Chondrocyte (in vitro differentiated cells): ENCODE data around the gene CBFA2T2. TPM values are rescaled to one million over a fixed set of nuclear protein-coding genes. Genes with fewer than 3 reads are reported as not detected.
"Not testable (repeated sequence)": the region's sequence is repeated elsewhere in the genome, so short reads cannot be mapped to it uniquely, and the experiment has no call there.

Experiments used
- DNase-seq: peaks from one replicate; pipeline ENCODE4 v3.0.0; 2021; ENCODE audit warnings: mixed read lengths, low spot score
- H3K27ac Mint-ChIP-seq: one replicate; pipeline ENCODE4 v1.8.0; 2021; ENCODE audit warnings: mild to moderate bottlenecking, moderate library complexity, mixed read lengths; ENCODE audit not compliant: unreplicated experiment
- H3K27me3 Mint-ChIP-seq: 2 replicates; pipeline ENCODE4 v1.8.0; 2021; ENCODE audit warnings: low read depth, mixed read lengths
- H3K36me3 Mint-ChIP-seq: 2 replicates; pipeline ENCODE4 v1.8.0; 2021; ENCODE audit warnings: low read depth, mixed read lengths
- H3K4me1 Mint-ChIP-seq: 2 replicates; pipeline ENCODE4 v1.8.0; 2021; ENCODE audit warnings: low read depth, mild to moderate bottlenecking, mixed read lengths
- H3K4me3 Mint-ChIP-seq: one replicate; pipeline ENCODE4 v1.8.0; 2021; ENCODE audit warnings: mild to moderate bottlenecking, moderate library complexity, mixed read lengths; ENCODE audit not compliant: unreplicated experiment
- H3K9me3 Mint-ChIP-seq: 2 replicates; pipeline ENCODE4 v1.8.0; 2021; ENCODE audit warnings: low read depth, mixed read lengths
- total RNA-seq: library from RNA; stranded (reverse); gene quantifications from 3 replicates; pipeline ENCODE4 v1.2.1, GENCODE V29; 2021
- TF ChIP-seq, protein P1 (sequence below): fragments of 200-600 bp; sonication (generic); IDR thresholded peaks from 2 replicates; pipeline ENCODE4 v1.5.0; 2021; ENCODE audit warnings: antibody characterized with exemption, mild to moderate bottlenecking, moderate library complexity

CBFA2T2 gene
- total RNA-seq, 1 donor from 2014 or later: 23.5 TPM

- H3K27ac Mint-ChIP-seq, H3K9me3 Mint-ChIP-seq, DNase-seq, H3K4me3 Mint-ChIP-seq, H3K4me1 Mint-ChIP-seq, H3K36me3 Mint-ChIP-seq, H3K27me3 Mint-ChIP-seq: not testable (repeated sequence)
- TF ChIP-seq, protein P1, sequence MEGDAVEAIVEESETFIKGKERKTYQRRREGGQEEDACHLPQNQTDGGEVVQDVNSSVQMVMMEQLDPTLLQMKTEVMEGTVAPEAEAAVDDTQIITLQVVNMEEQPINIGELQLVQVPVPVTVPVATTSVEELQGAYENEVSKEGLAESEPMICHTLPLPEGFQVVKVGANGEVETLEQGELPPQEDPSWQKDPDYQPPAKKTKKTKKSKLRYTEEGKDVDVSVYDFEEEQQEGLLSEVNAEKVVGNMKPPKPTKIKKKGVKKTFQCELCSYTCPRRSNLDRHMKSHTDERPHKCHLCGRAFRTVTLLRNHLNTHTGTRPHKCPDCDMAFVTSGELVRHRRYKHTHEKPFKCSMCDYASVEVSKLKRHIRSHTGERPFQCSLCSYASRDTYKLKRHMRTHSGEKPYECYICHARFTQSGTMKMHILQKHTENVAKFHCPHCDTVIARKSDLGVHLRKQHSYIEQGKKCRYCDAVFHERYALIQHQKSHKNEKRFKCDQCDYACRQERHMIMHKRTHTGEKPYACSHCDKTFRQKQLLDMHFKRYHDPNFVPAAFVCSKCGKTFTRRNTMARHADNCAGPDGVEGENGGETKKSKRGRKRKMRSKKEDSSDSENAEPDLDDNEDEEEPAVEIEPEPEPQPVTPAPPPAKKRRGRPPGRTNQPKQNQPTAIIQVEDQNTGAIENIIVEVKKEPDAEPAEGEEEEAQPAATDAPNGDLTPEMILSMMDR: peak; percentile 96
Measured at GRCh38 chr20:33456916-33457642, 32.8 kb upstream of the CBFA2T2 start.

DNA sequence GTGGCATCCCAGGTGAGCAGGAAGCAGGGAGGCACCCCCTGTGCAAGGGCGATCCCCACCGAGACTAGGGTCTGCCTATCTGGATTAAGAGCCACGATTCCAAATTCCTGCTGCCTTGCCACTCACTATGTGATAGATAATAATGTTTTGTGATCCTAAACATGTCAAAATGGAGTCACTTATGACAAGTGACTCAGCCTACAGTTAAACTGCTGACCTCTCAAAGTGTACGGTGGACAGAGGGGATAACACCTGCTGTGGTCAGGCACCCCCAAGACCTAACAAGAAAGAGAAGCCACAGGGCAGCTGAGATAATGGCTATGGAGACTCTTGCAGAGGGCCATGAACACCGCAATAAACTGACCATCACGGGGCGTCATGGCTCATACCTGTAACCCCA lies 30.3 kb upstream of the CBFA2T2 start:
- no peaks in the 10 kb centered on the region for H3K4me1 Mint-ChIP-seq
- TF ChIP-seq, protein P1: no peak

DNA sequence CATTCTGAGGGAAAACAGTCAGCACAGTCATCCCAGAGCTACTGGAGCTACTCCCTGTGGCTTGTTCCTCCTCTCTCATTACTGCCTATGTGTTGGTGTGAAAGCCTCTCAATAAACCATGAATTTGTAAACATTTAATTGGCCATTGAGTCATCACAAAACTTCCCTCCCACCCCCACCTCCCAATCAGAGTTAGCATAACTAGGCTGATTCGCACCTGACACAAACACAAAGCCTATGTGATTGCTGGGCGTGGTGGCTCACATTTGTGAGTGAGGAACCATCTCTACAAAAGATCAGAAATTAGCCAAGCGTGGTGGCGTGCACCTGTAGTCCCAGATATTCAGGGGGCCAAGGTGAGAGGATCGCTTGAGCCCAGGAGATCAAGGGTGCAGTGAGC lies 29.2 kb upstream of the CBFA2T2 start:
- Mint-ChIP-seq H3K4me3 (no peak overlapping the region), H3K4me1 (no peaks in the 10 kb centered on the region), H3K27me3 (peaks cover 5% of the 10 kb centered on the region), H3K27ac (no peak overlapping the region), H3K36me3 (no peaks in the 10 kb centered on the region), H3K9me3 (no peaks in the 10 kb centered on the region)
- TF ChIP-seq, protein P1: no peak
- DNase-seq: no peak

More for the DNA sequence above, 30.3 kb upstream of the CBFA2T2 start:
- no peak overlapping the region for H3K4me3 Mint-ChIP-seq
- no peak for DNase-seq
- H3K9me3 Mint-ChIP-seq: no peaks in the 10 kb centered on the region
- no peak overlapping the region for H3K27ac Mint-ChIP-seq
- no peaks in the 10 kb centered on the region for H3K36me3 Mint-ChIP-seq
- peaks cover 5% of the 10 kb centered on the region for H3K27me3 Mint-ChIP-seq

GRCh38 chr20:33463332-33464101 lies 26.4 kb upstream of the CBFA2T2 start:
- H3K9me3 Mint-ChIP-seq: no peaks in the 10 kb centered on the region
- H3K4me1 Mint-ChIP-seq: no peaks in the 10 kb centered on the region
- H3K4me3 Mint-ChIP-seq: no peak overlapping the region
- DNase-seq: no peak
- TF ChIP-seq, protein P1: no peak
- peaks cover 7% of the 10 kb centered on the region for H3K27me3 Mint-ChIP-seq
- H3K36me3 Mint-ChIP-seq: no peaks in the 10 kb centered on the region
- H3K27ac Mint-ChIP-seq: no peak overlapping the region

DNA sequence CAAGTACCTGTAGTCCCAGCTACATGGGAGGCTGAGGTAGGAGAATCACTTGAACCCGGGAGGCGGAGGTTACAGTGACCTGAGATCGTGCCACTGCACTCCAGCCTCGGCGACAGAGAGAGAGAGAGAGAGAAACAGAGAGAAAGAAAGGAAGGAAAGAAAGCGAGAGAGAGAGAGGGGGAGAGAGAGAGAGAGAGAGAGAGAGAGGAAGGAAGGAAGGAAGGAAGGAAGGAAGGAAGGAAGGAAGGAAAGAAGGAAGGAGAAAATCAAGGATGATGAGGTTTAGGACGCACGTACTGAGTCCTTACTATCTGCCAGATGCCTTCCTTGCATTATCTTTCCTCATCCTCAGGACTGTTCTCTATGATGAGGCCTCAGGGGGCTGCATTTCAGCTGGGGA lies 25.1 kb upstream of the CBFA2T2 start:
- not testable (repeated sequence) for H3K27me3 Mint-ChIP-seq, H3K36me3 Mint-ChIP-seq, H3K27ac Mint-ChIP-seq, H3K4me1 Mint-ChIP-seq, DNase-seq, H3K4me3 Mint-ChIP-seq, H3K9me3 Mint-ChIP-seq
